Naive B cell (primary cell): ENCODE measurements around the gene GPR107. TPM values are rescaled to one million over a fixed set of nuclear protein-coding genes. Genes with fewer than 3 reads are reported as not detected.

ENCODE experiments used
- ATAC-seq, 2 donors: fragments of 150-1000 bp; cut with Tn5 transposase; 2 replicates each; pipeline ENCODE4 v1.10.0; 2021; ENCODE audit warnings: low read depth in 2 of 2, mild to moderate bottlenecking in 2 of 2, moderate library complexity in 2 of 2
- DNase-seq: peaks from one replicate; pipeline ENCODE4 v3.0.0; 2022
- H3K27ac Mint-ChIP-seq, 6 donors: one replicate each; pipeline ENCODE4 v1.8.0; 2020 to 2022; ENCODE audit warnings: mild to moderate bottlenecking in 6 of 6, mixed read lengths in 6 of 6, moderate library complexity in 5 of 6, inconsistent platforms in 2 of 6
- H3K27me3 Mint-ChIP-seq, 3 donors: one replicate each; pipeline ENCODE4 v1.8.0; 2021 to 2022; ENCODE audit warnings: mixed read lengths in 3 of 3, mild to moderate bottlenecking in 1 of 3
- H3K36me3 Mint-ChIP-seq, 2 donors: one replicate each; pipeline ENCODE4 v1.8.0; 2020 to 2022; ENCODE audit warnings: mixed read lengths in 2 of 2, inconsistent platforms in 1 of 2, mild to moderate bottlenecking in 1 of 2
- H3K4me1 Mint-ChIP-seq, 3 donors: one replicate each; pipeline ENCODE4 v1.8.0; 2020 to 2022; ENCODE audit warnings: mixed read lengths in 3 of 3, inconsistent platforms in 1 of 3, mild to moderate bottlenecking in 1 of 3, moderate library complexity in 1 of 3
- H3K4me3 Mint-ChIP-seq, 8 donors: one replicate each; pipeline ENCODE4 v1.8.0; 2020 to 2022; ENCODE audit warnings: mild to moderate bottlenecking in 8 of 8, mixed read lengths in 8 of 8, moderate library complexity in 8 of 8, inconsistent platforms in 2 of 8
- H3K9me3 Mint-ChIP-seq, 7 donors: one replicate each; pipeline ENCODE4 v1.8.0; 2020 to 2022; ENCODE audit warnings: mixed read lengths in 7 of 7, mild to moderate bottlenecking in 5 of 7, inconsistent platforms in 2 of 7, moderate library complexity in 1 of 7
- polyA plus RNA-seq, 6 donors: library from polyadenylated mRNA; unstranded; fragments of 300-500 nt; fragmentation: Illumina TruSeq; gene quantifications; one replicate each; pipeline ENCODE4 v1.2.3, GENCODE V29; 2021; ENCODE audit warnings: low read depth in 6 of 6

The GPR107 gene
- polyA plus RNA-seq, 6 donors from 2014 or later: 0.27 to 4.4 (median 3.4) TPM

DNA sequence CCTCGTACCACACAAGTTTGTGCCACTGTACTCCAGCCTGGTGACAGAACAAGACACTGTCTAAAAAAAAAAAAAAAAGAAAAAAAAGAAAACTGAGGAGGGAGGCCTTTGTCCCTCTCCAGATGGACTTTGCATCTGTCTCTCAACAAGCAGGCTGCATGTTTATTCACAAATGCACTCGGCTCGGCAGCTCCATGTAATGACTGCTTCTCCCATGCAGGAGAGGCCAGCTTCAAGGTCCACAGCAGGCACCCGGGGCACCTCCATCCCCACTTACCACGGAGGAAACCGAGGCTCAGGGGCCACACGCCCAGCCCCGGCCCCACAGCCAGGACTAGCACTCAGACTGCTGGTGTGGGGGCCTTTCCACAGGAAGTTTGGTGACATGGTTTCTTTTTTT is 105.4 kb downstream of the GPR107 start:
- no peaks in the 10 kb centered on the region for H3K36me3 Mint-ChIP-seq
- ATAC-seq (no peak), DNase-seq (no peak)
- H3K27ac Mint-ChIP-seq: no peak overlapping the region
- no peaks in the 10 kb centered on the region for H3K9me3 Mint-ChIP-seq
- no peak overlapping the region for H3K4me3 Mint-ChIP-seq
- H3K27me3 Mint-ChIP-seq: peaks cover 4 to 9% (median 5%) of the 10 kb centered on the region in 3 donors
- no peaks in the 10 kb centered on the region for H3K4me1 Mint-ChIP-seq

DNA sequence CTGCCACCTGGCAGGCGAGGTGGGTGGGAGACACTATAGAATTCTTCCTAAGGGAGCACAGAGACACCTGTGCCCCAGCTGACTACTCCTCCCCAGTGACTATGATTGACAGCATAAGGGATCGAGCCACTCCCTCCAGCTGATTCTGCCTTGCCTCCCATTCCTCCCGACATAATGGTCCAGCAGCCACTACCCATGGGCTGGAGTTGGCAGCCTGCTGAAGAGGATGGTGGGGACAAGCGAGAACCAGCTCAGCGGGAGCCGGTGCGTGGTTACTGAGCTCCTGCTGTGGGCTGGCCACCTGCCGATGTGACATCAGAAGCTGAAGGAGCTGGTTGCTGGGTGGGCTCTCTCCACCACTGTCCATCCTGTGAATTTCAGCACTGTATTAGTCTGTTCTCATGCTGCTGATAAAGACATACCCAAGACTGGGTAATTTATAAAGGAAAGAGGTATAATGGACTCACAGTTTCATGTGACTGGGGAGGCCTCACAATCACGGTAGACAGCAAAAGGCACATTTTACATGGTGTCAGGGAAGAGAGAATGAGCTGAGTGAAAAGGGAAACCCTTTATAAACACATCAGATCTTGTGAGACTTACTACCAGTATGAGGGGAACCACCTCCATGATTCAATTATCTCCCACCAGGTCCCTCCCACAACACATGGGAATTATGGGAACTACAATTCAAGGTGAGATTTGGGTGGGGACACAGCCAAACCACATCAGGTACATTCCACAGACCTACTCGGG is 106.4 kb downstream of the GPR107 start:
- no peaks in the 10 kb centered on the region for H3K9me3 Mint-ChIP-seq
- H3K27me3 Mint-ChIP-seq: peaks cover 2 to 9% (median 4%) of the 10 kb centered on the region in 3 donors
- H3K4me1 Mint-ChIP-seq: no peaks in the 10 kb centered on the region
- ATAC-seq (no peak), DNase-seq (no peak)
- no peak overlapping the region for H3K27ac Mint-ChIP-seq
- H3K36me3 Mint-ChIP-seq: no peaks in the 10 kb centered on the region
- no peak overlapping the region for H3K4me3 Mint-ChIP-seq

DNA sequence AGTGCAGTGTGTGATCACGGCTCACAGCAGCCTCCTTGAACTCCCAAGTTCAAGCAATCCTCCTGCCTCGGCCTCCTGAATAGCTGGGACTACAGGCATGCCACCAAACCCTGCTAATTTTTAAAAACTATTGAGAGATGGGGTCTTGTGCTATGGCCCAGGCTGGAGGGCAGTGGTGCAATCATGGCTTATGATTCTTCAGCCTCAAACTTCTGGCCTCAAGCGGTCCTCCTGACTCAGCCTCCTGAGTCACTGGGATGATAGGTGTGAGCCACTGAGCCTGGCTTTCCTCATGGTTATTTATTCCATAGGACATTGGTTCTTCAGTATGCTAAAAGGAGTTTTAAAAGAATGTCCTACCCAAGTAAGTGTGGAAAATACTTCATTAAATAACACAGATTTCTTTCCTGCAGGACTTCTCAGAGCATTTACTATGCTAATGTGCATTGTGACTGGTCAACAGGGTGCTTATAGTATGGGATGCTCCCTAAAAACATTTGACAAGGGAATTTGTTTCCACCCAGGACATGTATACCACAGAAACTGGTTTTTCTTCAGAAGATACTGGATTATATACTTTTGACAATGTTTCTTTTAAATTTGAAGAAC is 107.3 kb downstream of the GPR107 start:
- ATAC-seq (no peak), DNase-seq (no peak)
- no peak overlapping the region for H3K4me3 Mint-ChIP-seq
- no peaks in the 10 kb centered on the region for H3K4me1 Mint-ChIP-seq
- no peak overlapping the region for H3K27ac Mint-ChIP-seq
- peaks cover 0 to 9% (median 9%) of the 10 kb centered on the region in 3 donors for H3K27me3 Mint-ChIP-seq
- H3K9me3 Mint-ChIP-seq: no peaks in the 10 kb centered on the region
- no peaks in the 10 kb centered on the region for H3K36me3 Mint-ChIP-seq

DNA sequence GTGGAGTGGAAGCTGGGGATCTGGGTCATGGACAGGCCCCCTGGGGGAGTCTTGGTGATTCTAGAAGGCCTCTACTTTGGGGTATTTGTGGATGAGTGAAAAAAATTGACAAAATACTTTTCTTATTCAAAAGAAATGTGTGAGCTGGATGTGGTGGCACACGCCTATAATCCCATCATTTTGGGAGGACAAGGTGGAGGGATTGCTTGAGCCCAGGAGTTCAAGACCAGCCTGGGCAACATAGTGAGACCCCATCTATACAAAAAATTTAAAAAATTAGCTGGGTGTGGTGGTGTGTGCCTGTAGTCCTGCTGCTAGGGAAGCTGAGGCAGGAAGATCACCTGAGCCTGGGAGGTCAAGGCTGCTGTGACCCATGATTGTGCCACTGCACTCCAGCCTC is 111.9 kb downstream of the GPR107 start:
- H3K27ac Mint-ChIP-seq: no peak overlapping the region
- peaks cover 0 to 3% (median 0%) of the 10 kb centered on the region in 7 donors for H3K9me3 Mint-ChIP-seq
- DNase-seq: no peak
- no peak overlapping the region for H3K4me3 Mint-ChIP-seq
- no peaks in the 10 kb centered on the region for H3K36me3 Mint-ChIP-seq
- ATAC-seq: no peak
- peaks cover 0 to 4% (median 0%) of the 10 kb centered on the region in 3 donors for H3K4me1 Mint-ChIP-seq
- H3K27me3 Mint-ChIP-seq: peaks cover 9 to 31% (median 28%) of the 10 kb centered on the region in 3 donors

DNA sequence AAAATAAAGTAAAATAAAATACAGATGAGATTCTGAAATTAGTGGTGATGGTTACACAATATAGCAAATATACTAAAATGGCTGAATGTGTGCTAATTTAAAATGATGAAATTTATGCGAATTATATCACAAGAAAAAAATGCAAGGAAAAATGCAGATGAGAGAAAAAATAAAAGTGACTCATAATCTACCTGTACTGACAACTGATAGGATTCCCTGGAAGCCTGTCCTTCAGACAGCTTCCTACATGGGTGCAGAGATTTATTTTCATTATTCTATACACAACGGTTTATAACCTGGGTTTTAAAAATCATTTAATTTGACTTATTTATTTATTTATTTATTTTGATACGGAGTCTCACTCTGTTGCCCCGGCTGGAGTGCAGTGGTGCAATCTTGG is 112.7 kb downstream of the GPR107 start:
- Mint-ChIP-seq H3K36me3 (no peaks in the 10 kb centered on the region), H3K27me3 (peaks cover 17 to 38% (median 37%) of the 10 kb centered on the region in 3 donors), H3K4me1 (peaks cover 0 to 12% (median 0%) of the 10 kb centered on the region in 3 donors), H3K27ac (no peak overlapping the region), H3K4me3 (no peak overlapping the region), H3K9me3 (peaks cover 0 to 3% (median 0%) of the 10 kb centered on the region in 7 donors)
- no peak for DNase-seq
- no peak for ATAC-seq

DNA sequence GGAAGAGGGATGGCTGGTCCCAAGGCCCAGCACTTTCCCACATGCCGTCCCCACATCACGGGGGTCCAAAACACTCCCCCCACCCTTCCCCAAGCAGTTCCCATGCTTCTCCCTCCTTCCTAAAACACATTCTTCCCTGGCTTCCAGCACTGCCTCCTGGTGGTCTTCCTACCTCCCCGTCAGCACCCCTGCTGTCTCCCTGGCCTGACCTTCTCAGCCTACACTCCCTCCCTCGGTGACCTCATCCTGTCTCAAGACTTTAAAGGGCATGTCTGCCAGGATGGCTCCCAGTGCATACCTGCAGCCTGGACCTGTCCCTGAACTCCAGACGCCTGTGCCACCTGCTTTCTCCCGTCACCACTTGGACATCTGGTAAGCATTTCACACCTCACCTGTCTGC is 114.2 kb downstream of the GPR107 start:
- H3K36me3 Mint-ChIP-seq: no peaks in the 10 kb centered on the region
- ATAC-seq (no peak), DNase-seq (no peak)
- H3K4me3 Mint-ChIP-seq: peak overlapping the region in 1 of 8 donors; percentile 63
- peaks cover 0 to 3% (median 0%) of the 10 kb centered on the region in 7 donors for H3K9me3 Mint-ChIP-seq
- H3K4me1 Mint-ChIP-seq: peaks cover 0 to 12% (median 0%) of the 10 kb centered on the region in 3 donors
- no peak overlapping the region for H3K27ac Mint-ChIP-seq
- H3K27me3 Mint-ChIP-seq: peaks cover 18 to 42% (median 37%) of the 10 kb centered on the region in 3 donors

DNA sequence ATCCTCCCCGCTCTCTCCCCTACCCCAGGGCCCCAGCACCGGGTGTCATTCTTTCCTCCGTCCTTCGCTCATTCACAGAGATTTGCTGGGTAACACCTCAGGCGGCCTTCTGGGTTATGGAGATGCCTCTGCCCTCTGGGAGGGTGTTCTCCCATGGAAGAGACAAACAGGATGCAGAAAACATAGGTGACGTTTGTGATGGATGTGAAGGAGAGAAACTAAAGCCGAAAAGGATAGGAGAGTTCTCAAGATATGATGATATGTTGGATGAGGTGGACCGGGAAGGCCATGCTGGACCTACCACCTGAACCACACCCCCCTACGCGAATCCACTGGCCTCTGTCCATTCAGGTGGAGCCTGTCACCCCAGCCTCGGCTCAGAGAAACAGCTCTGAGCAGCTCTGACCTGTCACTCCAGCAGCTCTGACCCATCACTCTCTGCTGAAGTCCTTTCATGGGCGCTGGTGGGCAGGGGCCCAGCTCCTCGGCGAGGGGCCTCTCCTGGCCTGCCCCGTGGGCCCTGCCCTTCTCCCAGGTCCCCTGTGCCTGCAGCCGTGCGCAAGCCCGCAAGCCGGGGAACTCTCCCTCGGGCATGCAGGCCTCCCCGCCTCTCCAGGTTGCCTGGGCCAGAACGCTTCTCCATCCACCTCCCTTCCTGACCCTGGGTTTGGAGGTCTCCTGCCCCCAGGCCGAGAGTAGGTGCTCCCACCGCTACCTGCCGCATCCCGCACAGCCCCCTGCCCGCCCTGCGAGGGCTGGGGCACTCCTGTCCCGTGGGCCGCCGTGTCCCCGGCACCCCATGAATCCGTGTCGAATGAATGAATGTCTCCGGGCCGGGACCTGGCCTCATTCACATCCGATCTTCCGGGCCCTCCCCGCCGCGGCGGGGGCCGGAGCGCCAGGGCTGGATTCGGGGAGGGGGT is 117.8 kb downstream of the GPR107 start:
- Mint-ChIP-seq H3K4me3 (peak overlapping the region in 5 of 8 donors; percentile 33 to 86 (median 70)), H3K27me3 (peaks cover 16 to 69% (median 62%) of the 10 kb centered on the region in 3 donors), H3K27ac (peak overlapping the region in 1 of 6 donors; percentile 77), H3K36me3 (no peaks in the 10 kb centered on the region), H3K4me1 (peaks cover 0 to 12% (median 4%) of the 10 kb centered on the region in 3 donors), H3K9me3 (peaks cover 0 to 5% (median 0%) of the 10 kb centered on the region in 7 donors)
- DNase-seq (no peak), ATAC-seq (no peak)

DNA sequence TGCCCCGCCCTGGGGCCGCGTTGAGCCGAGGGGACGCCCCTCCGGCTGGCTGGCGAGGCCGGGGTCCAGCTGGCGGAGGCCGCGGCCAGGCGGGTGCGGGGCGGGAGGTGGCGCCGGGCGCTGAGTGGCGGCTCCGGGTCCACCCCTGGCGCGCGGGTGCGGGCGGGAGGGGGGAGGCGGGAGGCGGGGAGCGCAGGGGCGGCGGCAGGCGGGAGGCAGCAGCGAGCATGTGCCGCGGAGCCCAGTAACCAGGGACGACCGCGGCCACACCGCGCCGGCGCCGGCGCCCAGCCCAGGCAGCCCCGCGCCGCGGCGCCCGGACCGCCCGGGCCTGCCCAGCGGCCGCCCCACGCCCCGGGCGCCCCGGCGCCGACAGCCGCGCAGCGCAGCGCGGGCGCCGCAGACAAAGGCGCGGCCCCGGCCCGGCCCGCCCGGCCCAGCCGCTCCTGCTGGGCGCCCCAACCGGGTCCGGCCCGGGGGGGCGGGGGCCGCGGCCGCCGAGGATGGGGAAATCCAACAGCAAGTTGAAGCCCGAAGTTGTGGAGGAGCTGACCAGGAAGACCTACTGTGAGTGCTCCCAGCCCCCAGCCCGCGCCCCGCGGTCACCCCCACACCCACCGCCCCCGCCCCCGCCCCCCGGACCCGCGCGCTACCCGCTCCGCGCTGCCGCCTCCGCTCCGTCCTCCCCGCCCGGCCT is 118.6 kb downstream of the GPR107 start, which contains the start of gene NCS1:
Gene NCS1 (plus strand): TSS at position 244 of the 697 bp plus-strand sequence. CDS start 260 bp downstream, at position 504.
- DNase-seq (no peak), ATAC-seq (peak; percentile 51)
- Mint-ChIP-seq H3K36me3 (no peaks in the 10 kb centered on the region), H3K4me3 (peak within 1 kb of the TSS; percentile 24 to 86 (median 72)), H3K9me3 (peaks cover 0 to 5% (median 0%) of the 10 kb centered on the region in 7 donors), H3K4me1 (peaks cover 0 to 12% (median 4%) of the 10 kb centered on the region in 3 donors), H3K27me3 (peaks cover 17 to 71% (median 69%) of the 10 kb centered on the region in 3 donors), H3K27ac (peak within 1 kb of the TSS in 1 of 6 donors; percentile 77)

DNA sequence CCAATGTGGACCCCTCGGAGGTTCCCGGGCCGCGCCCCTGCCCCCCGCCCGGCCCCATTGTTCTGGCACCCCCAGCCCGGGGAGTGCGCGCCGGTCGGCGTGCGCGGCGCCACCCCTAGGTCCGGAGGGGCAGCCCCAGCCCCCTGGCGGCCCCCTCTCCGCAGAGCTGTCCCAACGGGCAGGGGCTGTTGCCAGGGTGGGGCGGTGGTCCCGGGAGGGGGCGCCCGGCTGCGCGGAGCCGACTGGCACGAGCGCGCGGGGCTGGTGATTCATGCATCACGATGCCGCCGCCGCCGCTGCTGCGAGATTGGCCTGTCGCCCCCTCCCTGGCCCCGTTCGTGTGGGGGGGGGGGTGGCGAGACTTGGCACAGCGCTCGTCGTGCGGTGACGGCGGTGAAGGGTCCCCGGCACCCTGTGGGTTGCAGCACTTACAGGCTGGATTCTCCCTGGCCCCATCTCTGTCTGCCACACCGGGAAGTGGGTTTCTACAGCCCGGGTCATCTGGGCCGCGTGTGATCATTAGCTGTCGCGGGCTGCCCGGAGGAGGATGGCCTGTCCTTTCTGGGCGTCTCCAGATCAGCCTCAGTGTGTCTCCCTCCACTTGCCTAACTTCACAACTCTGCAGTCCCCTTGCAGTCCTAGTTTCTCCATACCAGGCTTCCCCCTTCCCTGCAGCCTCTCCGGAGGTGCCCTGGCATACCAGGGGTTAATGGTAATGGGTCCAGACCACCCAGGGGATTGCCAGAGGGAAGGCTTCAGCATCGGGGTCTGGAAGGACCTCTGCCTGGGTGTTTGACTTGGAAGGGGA is 119.4 kb downstream of the GPR107 start:
- Mint-ChIP-seq H3K4me3 (peak overlapping the region; percentile 9 to 82 (median 60)), H3K27me3 (peaks cover 17 to 68% (median 66%) of the 10 kb centered on the region in 3 donors), H3K36me3 (no peaks in the 10 kb centered on the region), H3K27ac (no peak overlapping the region), H3K9me3 (peaks cover 0 to 5% (median 0%) of the 10 kb centered on the region in 7 donors), H3K4me1 (peaks cover 0 to 12% (median 4%) of the 10 kb centered on the region in 3 donors)
- no peak for DNase-seq
- ATAC-seq: peak in 1 of 2 donors; percentile 28

DNA sequence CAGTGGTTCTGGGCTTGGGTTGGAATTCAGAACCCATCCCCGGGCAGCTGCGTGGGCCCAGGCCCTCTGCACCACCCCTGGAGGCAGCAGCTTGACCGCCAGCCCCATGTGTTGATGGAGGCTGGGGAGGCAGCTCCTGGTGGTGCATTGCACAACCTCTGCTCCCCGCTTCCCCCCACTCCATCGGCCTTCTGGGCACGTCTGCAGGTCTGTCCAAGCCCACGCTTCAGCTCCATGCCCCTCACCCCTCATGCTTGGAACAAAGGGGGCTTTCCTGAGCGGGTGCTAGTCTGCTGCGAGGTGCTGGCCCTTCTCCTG is 119.9 kb downstream of the GPR107 start:
- H3K36me3 Mint-ChIP-seq: no peaks in the 10 kb centered on the region
- peaks cover 17 to 65% (median 62%) of the 10 kb centered on the region in 3 donors for H3K27me3 Mint-ChIP-seq
- peaks cover 0 to 12% (median 4%) of the 10 kb centered on the region in 3 donors for H3K4me1 Mint-ChIP-seq
- ATAC-seq (no peak), DNase-seq (no peak)
- peaks cover 0 to 5% (median 0%) of the 10 kb centered on the region in 7 donors for H3K9me3 Mint-ChIP-seq
- peak overlapping the region in 7 of 8 donors; percentile 59 to 83 (median 68) for H3K4me3 Mint-ChIP-seq
- H3K27ac Mint-ChIP-seq: no peak overlapping the region

DNA sequence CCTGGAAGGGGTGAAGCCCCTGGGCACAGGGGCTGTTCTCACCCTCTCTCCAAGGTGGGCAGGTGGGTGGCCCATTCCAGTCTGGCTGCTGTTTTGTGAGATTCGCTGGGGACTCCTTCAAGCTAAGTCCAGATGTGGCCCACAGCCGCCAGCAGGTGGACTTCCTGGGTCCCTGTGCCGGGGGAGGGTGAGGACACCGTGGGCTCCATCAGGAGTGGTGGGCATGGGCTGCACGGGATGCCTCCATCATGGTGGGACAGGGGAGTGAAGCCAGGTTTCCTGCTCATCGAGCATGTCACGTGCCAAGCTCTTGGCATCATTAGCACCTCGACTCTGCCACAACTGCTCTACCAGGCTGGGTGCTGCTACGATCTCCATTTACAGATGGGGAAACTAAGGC is 120.3 kb downstream of the GPR107 start:
- H3K4me1 Mint-ChIP-seq: peaks cover 0 to 12% (median 4%) of the 10 kb centered on the region in 3 donors
- H3K4me3 Mint-ChIP-seq: peak overlapping the region; percentile 59 to 83 (median 68)
- peaks cover 17 to 62% (median 61%) of the 10 kb centered on the region in 3 donors for H3K27me3 Mint-ChIP-seq
- ATAC-seq (no peak), DNase-seq (no peak)
- no peak overlapping the region for H3K27ac Mint-ChIP-seq
- no peaks in the 10 kb centered on the region for H3K36me3 Mint-ChIP-seq
- peaks cover 0 to 3% (median 0%) of the 10 kb centered on the region in 7 donors for H3K9me3 Mint-ChIP-seq

DNA sequence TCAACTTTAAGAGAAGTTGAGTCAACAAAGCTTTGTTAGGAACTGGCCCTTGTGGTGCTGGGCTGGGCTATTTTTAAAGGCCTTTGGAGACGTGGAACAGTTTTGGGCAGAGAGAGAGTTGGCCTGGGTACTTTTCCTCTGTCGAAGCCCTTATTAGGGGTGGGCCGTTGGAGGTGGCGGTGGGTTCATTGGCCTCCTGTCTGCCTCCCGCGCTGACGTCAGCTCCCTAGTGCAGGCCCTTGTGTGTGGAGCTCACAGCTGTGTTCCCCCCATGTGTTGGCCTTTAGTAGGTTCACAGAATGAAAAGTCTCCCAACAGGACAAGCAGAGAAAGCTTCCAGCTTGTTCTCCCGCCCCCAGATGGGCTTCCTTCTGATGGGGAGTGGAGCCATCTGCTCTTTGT is 121.2 kb downstream of the GPR107 start:
- peaks cover 0 to 2% (median 0%) of the 10 kb centered on the region in 7 donors for H3K9me3 Mint-ChIP-seq
- no peaks in the 10 kb centered on the region for H3K36me3 Mint-ChIP-seq
- no peak for DNase-seq
- peaks cover 0 to 12% (median 4%) of the 10 kb centered on the region in 3 donors for H3K4me1 Mint-ChIP-seq
- H3K27ac Mint-ChIP-seq: peak overlapping the region in 1 of 6 donors; percentile 6
- H3K27me3 Mint-ChIP-seq: peaks cover 12 to 56% (median 52%) of the 10 kb centered on the region in 3 donors
- H3K4me3 Mint-ChIP-seq: peak overlapping the region in 4 of 8 donors; percentile 33 to 78 (median 52)
- no peak for ATAC-seq
